Fibroblast of the aortic adventitia (primary cell): ENCODE data around the gene SLC36A3. TPM values are rescaled to one million over a fixed set of nuclear protein-coding genes. Genes with fewer than 3 reads are reported as not detected.

Source experiments
- DNase-seq: peaks from one replicate; pipeline ENCODE4 v3.0.0-alpha.2; 2010; ENCODE audit warnings: low read depth
- H3K4me3 ChIP-seq: 2 replicates; pipeline ENCODE4 v1.5.1; 2011; ENCODE audit warnings: low read depth, mild to moderate bottlenecking, control low read depth, low read length, moderate library complexity
- CTCF ChIP-seq: IDR thresholded peaks from 2 replicates; pipeline ENCODE4 v1.5.1; 2011; ENCODE audit warnings: mild to moderate bottlenecking, low read length, control low read depth, inconsistent platforms; ENCODE audit not compliant: insufficient read depth
- total RNA-seq: library from RNA; depleted of rRNA; stranded (reverse); fragments of >200 nt; gene quantifications from 2 replicates; pipeline ENCODE4 v1.2.3, GENCODE V29; 2012; ENCODE audit warnings: low replicate concordance

Gene SLC36A3
- total RNA-seq, 1 donor = not detected

DNA sequence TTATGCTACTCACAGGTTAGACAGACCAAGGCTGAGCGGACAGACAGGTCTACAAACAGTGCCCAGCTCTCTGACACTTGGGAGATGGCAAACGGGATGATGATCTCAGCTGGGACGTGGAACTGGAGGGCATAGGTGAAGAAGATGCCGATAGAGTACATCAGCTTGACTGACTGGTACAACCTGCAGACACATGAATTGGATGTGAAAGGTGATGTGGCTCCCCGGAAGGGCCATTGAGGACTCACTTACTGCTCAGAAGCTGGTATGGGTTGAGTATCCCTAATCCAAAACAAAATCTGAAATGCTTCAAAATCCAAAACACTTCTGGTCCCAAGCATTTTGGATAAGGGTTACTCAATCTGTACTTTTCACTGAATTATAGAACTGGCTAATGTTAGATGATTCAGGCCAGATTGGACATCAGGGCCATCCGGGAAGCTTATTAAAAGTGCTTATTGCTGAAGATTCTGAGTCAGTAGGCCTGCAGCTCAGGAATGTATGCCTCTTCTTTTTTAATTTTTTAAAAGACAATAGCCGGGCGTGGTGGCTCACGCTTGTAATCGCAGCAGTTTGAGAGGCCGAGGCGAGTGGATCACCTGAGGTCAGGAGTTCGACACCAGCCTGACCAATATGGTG lies 22.4 kb downstream of the SLC36A3 start:
- H3K4me3 ChIP-seq = no peak overlapping the region
- no peak for TF ChIP-seq CTCF
- DNase-seq = no peak

GRCh38 chr5:151280443-151280842 lies 23.1 kb downstream of the SLC36A3 start:
- no peak overlapping the region for H3K4me3 ChIP-seq
- DNase-seq = no peak
- TF ChIP-seq CTCF = no peak

- TF ChIP-seq CTCF = no peak
- H3K4me3 ChIP-seq = no peak overlapping the region
- no peak for DNase-seq
Measured at GRCh38 chr5:151278845-151279244, 24.7 kb downstream of the SLC36A3 start.

GRCh38 chr5:151275803-151276202 lies 27.8 kb downstream of the SLC36A3 start:
- no peak for TF ChIP-seq CTCF
- H3K4me3 ChIP-seq = no peak overlapping the region
- DNase-seq = no peak

- no peak for TF ChIP-seq CTCF
Measured at GRCh38 chr5:151274666-151275065, 28.9 kb downstream of the SLC36A3 start.

DNA sequence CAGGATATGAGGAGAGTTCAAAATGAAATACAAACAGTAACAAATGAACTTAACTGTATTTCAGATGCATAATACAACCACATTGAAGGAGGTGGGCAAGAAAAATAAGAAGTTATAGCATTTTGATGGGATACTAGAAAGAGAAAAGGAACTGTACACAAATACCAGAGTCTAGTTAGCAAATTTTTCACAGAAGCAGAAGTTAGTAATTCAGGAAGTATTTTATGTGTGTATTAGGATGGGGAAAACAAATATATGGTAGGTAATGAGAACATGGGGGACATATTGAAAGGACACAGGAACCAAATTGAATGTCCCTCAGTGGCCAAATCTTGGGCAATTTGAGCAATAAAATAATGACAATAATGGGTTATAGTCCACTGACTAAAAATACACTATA lies 32.2 kb downstream of the SLC36A3 start:
- no peak for DNase-seq
- H3K4me3 ChIP-seq = no peak overlapping the region

More at GRCh38 chr5:151274666-151275065, 28.9 kb downstream of the SLC36A3 start:
- DNase-seq = no peak
- no peak overlapping the region for H3K4me3 ChIP-seq

More for the DNA sequence above, 32.2 kb downstream of the SLC36A3 start:
- no peak for TF ChIP-seq CTCF
